Endodermal cell (in vitro differentiated cells): Measurements from ENCODE around the gene PALB2. TPM values are rescaled to one million over a fixed set of nuclear protein-coding genes. Genes with fewer than 3 reads are reported as not detected.

Experiments
- DNase-seq: peaks from one replicate; pipeline ENCODE4 v3.0.0-alpha.2; 2017
- H3K27ac ChIP-seq: 2 replicates; pipeline ENCODE4 v1.5.1; 2013; ENCODE audit warnings: mild to moderate bottlenecking, low read depth, low read length, moderate library complexity
- H3K27me3 ChIP-seq: 2 replicates; pipeline ENCODE4 v1.6.1; 2013; ENCODE audit warnings: mild to moderate bottlenecking, low read length, moderate library complexity; ENCODE audit not compliant: insufficient read depth, control insufficient read depth, poor library complexity, severe bottlenecking
- H3K36me3 ChIP-seq: 2 replicates; pipeline ENCODE4 v1.7.0; 2013; ENCODE audit warnings: mild to moderate bottlenecking, low read length, moderate library complexity; ENCODE audit not compliant: control insufficient read depth, insufficient read depth
- H3K4me1 ChIP-seq: one replicate; pipeline ENCODE4 v1.7.0; 2013; ENCODE audit warnings: low read length; ENCODE audit not compliant: control insufficient read depth, insufficient read depth
- H3K4me3 ChIP-seq: 2 replicates; pipeline ENCODE4 v1.5.1; 2013; ENCODE audit warnings: mild to moderate bottlenecking, low read length, moderate library complexity
- H3K9ac ChIP-seq: 2 replicates; pipeline ENCODE4 v1.6.1; 2013; ENCODE audit warnings: mild to moderate bottlenecking, low read length, moderate library complexity; ENCODE audit not compliant: poor library complexity, severe bottlenecking; ENCODE audit errors: extremely low read depth
- H3K9me3 ChIP-seq: 2 replicates; pipeline ENCODE4 v1.6.1; 2013; ENCODE audit warnings: mild to moderate bottlenecking, low read length, moderate library complexity; ENCODE audit not compliant: control insufficient read depth
- H3K27ac Mint-ChIP-seq: 2 replicates; pipeline ENCODE4 v1.8.0; 2020; ENCODE audit warnings: mixed read lengths
- H3K27me3 Mint-ChIP-seq: 2 replicates; pipeline ENCODE4 v1.8.0; 2021; ENCODE audit warnings: mild to moderate bottlenecking, mixed read lengths; ENCODE audit not compliant: insufficient read depth
- H3K36me3 Mint-ChIP-seq: 2 replicates; pipeline ENCODE4 v1.8.0; 2020; ENCODE audit warnings: low read depth, mixed read lengths
- H3K4me1 Mint-ChIP-seq: 2 replicates; pipeline ENCODE4 v1.8.0; 2020; ENCODE audit warnings: mixed read lengths
- H3K4me3 Mint-ChIP-seq: 2 replicates; pipeline ENCODE4 v1.8.0; 2020; ENCODE audit warnings: mild to moderate bottlenecking, moderate library complexity, mixed read lengths
- H3K9me3 Mint-ChIP-seq: 2 replicates; pipeline ENCODE4 v1.8.0; 2020; ENCODE audit warnings: mild to moderate bottlenecking, mixed read lengths
- WGBS, 2 experiments: methylation state at CpG; one replicate each; pipeline versions ENCODE4 v1.1.5 to v1.1.7; 2013; ENCODE audit warnings: missing lambda C conversion rate in 2 of 2, mixed read lengths in 1 of 2; ENCODE audit not compliant: insufficient coverage in 1 of 2, insufficient read length in 1 of 2; 5-methylcytosine and 5-hydroxymethylcytosine counted together
- total RNA-seq, 2 donors: library from RNA; stranded (reverse); fragmentation: NEBNext Ultra II Directional in 1 of 2; extraction: Animal tissue kit (Norgen Biotek cat#: 25700) in 1 of 2; gene quantifications; 2 replicates in 1 of 2; 3 replicates in 1 of 2; pipeline ENCODE4 v1.2.1, GENCODE V29; 2021
- TF ChIP-seq, protein P1 (sequence below): fragments of 200-600 bp; sonication (generic); conservative IDR thresholded peaks from 2 replicates; pipeline ENCODE4 v1.5.0; 2021; ENCODE audit warnings: antibody characterized with exemption, mild to moderate bottlenecking

PALB2 gene
- total RNA-seq, 2 donors from 2014 or later = 20.0 to 24.8 TPM

DNA sequence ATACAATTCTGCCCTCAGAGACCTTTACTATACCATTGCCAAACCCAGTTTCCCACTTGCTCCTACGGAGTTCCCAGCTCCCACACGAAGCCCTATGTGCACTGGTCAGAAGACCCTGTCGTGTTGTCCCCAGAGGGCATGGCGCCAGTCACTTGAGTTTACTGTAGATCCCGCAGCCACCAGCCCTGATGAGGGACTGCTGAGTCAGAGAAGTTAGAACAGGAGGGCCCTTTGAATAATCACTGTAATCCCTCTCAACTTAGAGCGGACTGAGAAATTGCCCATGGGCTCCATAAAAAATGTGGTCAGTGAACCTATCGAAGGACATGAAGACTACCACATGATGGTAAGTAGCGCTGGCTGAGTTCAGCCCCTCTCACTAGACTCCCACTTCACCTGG, 74.4 kb downstream of the PALB2 start:
- TF ChIP-seq, protein P1, sequence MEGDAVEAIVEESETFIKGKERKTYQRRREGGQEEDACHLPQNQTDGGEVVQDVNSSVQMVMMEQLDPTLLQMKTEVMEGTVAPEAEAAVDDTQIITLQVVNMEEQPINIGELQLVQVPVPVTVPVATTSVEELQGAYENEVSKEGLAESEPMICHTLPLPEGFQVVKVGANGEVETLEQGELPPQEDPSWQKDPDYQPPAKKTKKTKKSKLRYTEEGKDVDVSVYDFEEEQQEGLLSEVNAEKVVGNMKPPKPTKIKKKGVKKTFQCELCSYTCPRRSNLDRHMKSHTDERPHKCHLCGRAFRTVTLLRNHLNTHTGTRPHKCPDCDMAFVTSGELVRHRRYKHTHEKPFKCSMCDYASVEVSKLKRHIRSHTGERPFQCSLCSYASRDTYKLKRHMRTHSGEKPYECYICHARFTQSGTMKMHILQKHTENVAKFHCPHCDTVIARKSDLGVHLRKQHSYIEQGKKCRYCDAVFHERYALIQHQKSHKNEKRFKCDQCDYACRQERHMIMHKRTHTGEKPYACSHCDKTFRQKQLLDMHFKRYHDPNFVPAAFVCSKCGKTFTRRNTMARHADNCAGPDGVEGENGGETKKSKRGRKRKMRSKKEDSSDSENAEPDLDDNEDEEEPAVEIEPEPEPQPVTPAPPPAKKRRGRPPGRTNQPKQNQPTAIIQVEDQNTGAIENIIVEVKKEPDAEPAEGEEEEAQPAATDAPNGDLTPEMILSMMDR = no peak
- no peaks in the 10 kb centered on the region for H3K27me3 Mint-ChIP-seq
- no peak overlapping the region for H3K9ac ChIP-seq
- no peak overlapping the region for H3K27ac ChIP-seq
- H3K36me3 Mint-ChIP-seq = peaks cover 84% of the 10 kb centered on the region
- 91 to 95% methylated on average over 6 to 8 of the region's 8 CpGs for WGBS, 2 experiments
- no peak for DNase-seq
- peaks cover 91% of the 10 kb centered on the region for H3K36me3 ChIP-seq
- no peaks in the 10 kb centered on the region for H3K4me1 Mint-ChIP-seq
- H3K27me3 ChIP-seq = no peaks in the 10 kb centered on the region
- no peak overlapping the region for H3K4me3 Mint-ChIP-seq
- H3K4me1 ChIP-seq = no peaks in the 10 kb centered on the region
- no peak overlapping the region for H3K4me3 ChIP-seq
- H3K27ac Mint-ChIP-seq = peak overlapping the region; percentile 35
- no peaks in the 10 kb centered on the region for H3K9me3 ChIP-seq
- no peaks in the 10 kb centered on the region for H3K9me3 Mint-ChIP-seq

- WGBS, 2 experiments = 94 to 99% methylated on average over 8 to 9 of the region's 9 CpGs
- peaks cover 92% of the 10 kb centered on the region for H3K36me3 ChIP-seq
Observed at GRCh38 chr16:23564575-23565363, 76.3 kb downstream of the PALB2 start.

DNA sequence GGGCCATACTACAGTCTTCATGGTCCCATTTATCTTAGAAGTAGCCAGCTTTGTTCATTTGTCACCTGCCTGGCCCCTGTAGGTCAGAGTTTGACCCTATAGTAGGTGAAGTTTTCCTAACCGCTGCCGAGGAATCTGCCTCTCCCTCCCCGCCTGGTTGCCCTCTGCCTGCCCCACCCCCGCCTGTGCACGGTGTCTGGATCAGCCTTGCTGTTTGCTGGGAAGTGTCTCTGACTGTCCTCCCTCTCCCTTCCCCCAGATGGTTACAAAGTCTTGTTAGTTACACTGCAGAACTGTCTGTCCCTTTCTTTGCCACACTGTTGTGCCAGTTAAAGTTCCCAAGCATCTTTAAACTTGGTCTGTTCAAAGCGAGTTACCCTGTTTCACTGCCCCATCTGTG, 77.9 kb downstream of the PALB2 start:
- Mint-ChIP-seq H3K36me3 (peaks cover 83% of the 10 kb centered on the region), H3K4me1 (no peaks in the 10 kb centered on the region), H3K27ac (no peak overlapping the region), H3K27me3 (no peaks in the 10 kb centered on the region), H3K4me3 (no peak overlapping the region), H3K9me3 (no peaks in the 10 kb centered on the region)
- H3K9me3 ChIP-seq = no peaks in the 10 kb centered on the region
- H3K27me3 ChIP-seq = no peaks in the 10 kb centered on the region
- H3K27ac ChIP-seq = no peak overlapping the region
- peaks cover 89% of the 10 kb centered on the region for H3K36me3 ChIP-seq
- TF ChIP-seq, protein P1 = no peak
- no peak for DNase-seq
- no peak overlapping the region for H3K9ac ChIP-seq
- H3K4me1 ChIP-seq = no peaks in the 10 kb centered on the region
- no peak overlapping the region for H3K4me3 ChIP-seq
- 87 to 94% methylated on average over 6 of the region's 6 CpGs for WGBS, 2 experiments

More at GRCh38 chr16:23564575-23565363, 76.3 kb downstream of the PALB2 start:
- DNase-seq = no peak
- TF ChIP-seq, protein P1 = no peak
- H3K9ac ChIP-seq = no peak overlapping the region
- H3K27ac ChIP-seq = no peak overlapping the region
- H3K27me3 ChIP-seq = no peaks in the 10 kb centered on the region
- Mint-ChIP-seq H3K27ac (peak overlapping the region; percentile 5), H3K4me3 (no peak overlapping the region), H3K27me3 (no peaks in the 10 kb centered on the region), H3K4me1 (no peaks in the 10 kb centered on the region), H3K36me3 (peaks cover 84% of the 10 kb centered on the region), H3K9me3 (no peaks in the 10 kb centered on the region)
- no peaks in the 10 kb centered on the region for H3K4me1 ChIP-seq
- H3K4me3 ChIP-seq = no peak overlapping the region
- no peaks in the 10 kb centered on the region for H3K9me3 ChIP-seq
